Testis (tissue), 2 donors: ENCODE measurements around the gene INTS4.
"Not testable (repeated sequence)": the region's sequence is repeated elsewhere in the genome, so short reads cannot be mapped to it uniquely, and the experiment has no call there.

Experiments
- POLR2A ChIP-seq: fragments of 450-650 bp; IDR thresholded peaks from one replicate; pipeline ENCODE4 v1.6.1; 2017; ENCODE audit warnings: antibody characterized with exemption, mild to moderate bottlenecking, moderate library complexity
- TF ChIP-seq, protein P1 (sequence below), 3 experiments: fragments of 450-650 bp in 2 of 3; fragments of 200-600 bp in 1 of 3; sonication (generic) in 1 of 3; IDR thresholded peaks; one replicate each; pipeline ENCODE4 v1.5.1; 2016 to 2019; ENCODE audit warnings: antibody characterized with exemption in 3 of 3, mild to moderate bottlenecking in 2 of 3, moderate library complexity in 1 of 3

DNA sequence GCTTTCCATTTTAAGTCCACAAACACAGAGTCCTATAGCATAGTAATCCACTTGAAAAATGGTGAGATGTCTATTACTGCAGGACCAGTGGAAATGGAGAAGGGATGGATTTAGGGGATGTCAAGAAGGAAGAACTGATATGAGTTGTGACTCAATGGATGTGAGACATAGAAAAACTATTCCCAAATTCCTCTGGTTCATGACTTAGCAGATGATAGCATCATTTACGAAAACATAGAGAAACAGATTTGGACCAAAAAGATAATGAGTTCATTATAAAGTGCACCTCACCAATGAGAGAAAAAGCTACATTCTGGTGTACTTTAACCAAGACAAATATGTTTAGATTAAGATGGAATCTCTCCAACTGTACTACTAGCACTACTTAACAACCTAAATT is 51.2 kb downstream of the INTS4 start:
- TF ChIP-seq, protein P1, sequence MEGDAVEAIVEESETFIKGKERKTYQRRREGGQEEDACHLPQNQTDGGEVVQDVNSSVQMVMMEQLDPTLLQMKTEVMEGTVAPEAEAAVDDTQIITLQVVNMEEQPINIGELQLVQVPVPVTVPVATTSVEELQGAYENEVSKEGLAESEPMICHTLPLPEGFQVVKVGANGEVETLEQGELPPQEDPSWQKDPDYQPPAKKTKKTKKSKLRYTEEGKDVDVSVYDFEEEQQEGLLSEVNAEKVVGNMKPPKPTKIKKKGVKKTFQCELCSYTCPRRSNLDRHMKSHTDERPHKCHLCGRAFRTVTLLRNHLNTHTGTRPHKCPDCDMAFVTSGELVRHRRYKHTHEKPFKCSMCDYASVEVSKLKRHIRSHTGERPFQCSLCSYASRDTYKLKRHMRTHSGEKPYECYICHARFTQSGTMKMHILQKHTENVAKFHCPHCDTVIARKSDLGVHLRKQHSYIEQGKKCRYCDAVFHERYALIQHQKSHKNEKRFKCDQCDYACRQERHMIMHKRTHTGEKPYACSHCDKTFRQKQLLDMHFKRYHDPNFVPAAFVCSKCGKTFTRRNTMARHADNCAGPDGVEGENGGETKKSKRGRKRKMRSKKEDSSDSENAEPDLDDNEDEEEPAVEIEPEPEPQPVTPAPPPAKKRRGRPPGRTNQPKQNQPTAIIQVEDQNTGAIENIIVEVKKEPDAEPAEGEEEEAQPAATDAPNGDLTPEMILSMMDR (IDR thresholded peaks at IDR 0.05): not testable (repeated sequence)
- not testable (repeated sequence) for TF ChIP-seq POLR2A
